D721Med (cell line): ENCODE data around the gene CCDC167.

Experiments used
- DNase-seq: peaks from one replicate; pipeline ENCODE4 v3.0.0; 2011; ENCODE audit warnings: low spot score; ENCODE audit not compliant: insufficient read length
- FAIRE-seq: peaks from 2 replicates; lab custom pipeline; 2011; peaks lifted over from hg19 to GRCh38; lab: Jason Lieb, UNC
- CTCF ChIP-seq: IDR thresholded peaks from 2 replicates; pipeline ENCODE4 v1.5.1; 2012; ENCODE audit warnings: mild to moderate bottlenecking, control low read depth; ENCODE audit not compliant: insufficient read depth; ENCODE audit errors: missing control alignments

Gene CCDC167

GRCh38 chr6:37536491-37537190 is 36.9 kb upstream of the CCDC167 start:
- no peak for TF ChIP-seq CTCF
- no peak for DNase-seq
- no peak for FAIRE-seq

GRCh38 chr6:37535759-37536490 is 36.2 kb upstream of the CCDC167 start:
- DNase-seq (no peak), FAIRE-seq (no peak)
- no peak for TF ChIP-seq CTCF

GRCh38 chr6:37535428-37535758 is 35.7 kb upstream of the CCDC167 start:
- TF ChIP-seq CTCF: no peak
- FAIRE-seq: no peak
- no peak for DNase-seq

GRCh38 chr6:37534893-37535292 is 35.2 kb upstream of the CCDC167 start:
- DNase-seq (no peak), FAIRE-seq (no peak)
- no peak for TF ChIP-seq CTCF

- no peak for FAIRE-seq
- no peak for DNase-seq
- TF ChIP-seq CTCF: no peak
These were observed 32.4 kb upstream of the CCDC167 start for GRCh38 chr6:37532122-37532521.

- no peak for TF ChIP-seq CTCF
- DNase-seq (no peak), FAIRE-seq (no peak)
These were observed 31.8 kb upstream of the CCDC167 start for GRCh38 chr6:37531437-37532036.

- FAIRE-seq (no peak), DNase-seq (no peak)
- TF ChIP-seq CTCF: no peak
These were observed 31.3 kb upstream of the CCDC167 start for GRCh38 chr6:37531026-37531425.
